Activated T-cell treated with anti-CD3 and anti-CD28 coated beads for 1 hour (primary cell): ENCODE results near the gene LEFTY2.
"Not testable (repeated sequence)": the region's sequence is repeated elsewhere in the genome, so short reads cannot be mapped to it uniquely, and the experiment has no call there.

Source experiments
- DNase-seq: peaks from one replicate; pipeline ENCODE4 v3.0.0-alpha.2; 2020; ENCODE audit warnings: low read depth

LEFTY2 gene

GRCh38 chr1:225953315-225953714 lies 12.3 kb upstream of the LEFTY2 start:
- DNase-seq, result no peak

GRCh38 chr1:225950905-225951497 lies 10.0 kb upstream of the LEFTY2 start:
- no peak for DNase-seq

GRCh38 chr1:225949041-225949440 lies 8.0 kb upstream of the LEFTY2 start:
- DNase-seq, result no peak

- no peak for DNase-seq
These were observed 5.8 kb upstream of the LEFTY2 start for GRCh38 chr1:225946803-225947202.

GRCh38 chr1:225946082-225946620 lies 5.1 kb upstream of the LEFTY2 start:
- DNase-seq, result no peak

DNA sequence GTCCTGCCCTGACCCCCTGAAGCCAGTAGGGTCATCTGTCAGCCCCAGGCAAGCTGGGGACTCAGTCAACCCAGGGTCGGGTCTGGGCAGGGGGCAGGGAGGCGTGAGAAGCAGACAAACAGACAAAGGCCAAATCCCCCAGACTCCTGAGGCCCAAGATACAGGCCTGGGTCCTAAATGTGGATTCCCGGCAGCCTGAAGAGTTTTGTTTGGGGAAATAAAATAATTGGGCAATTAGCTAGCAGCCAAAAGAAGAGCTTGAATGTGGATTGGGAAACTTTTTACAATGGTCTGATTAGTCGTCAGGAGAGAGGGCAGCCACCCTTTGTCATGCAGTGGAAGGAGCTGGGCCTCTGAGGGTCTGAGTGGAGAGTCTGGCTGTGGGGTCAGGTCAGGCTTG lies 4.5 kb upstream of the LEFTY2 start:
- DNase-seq, result no peak

GRCh38 chr1:225944951-225945350 lies 3.9 kb upstream of the LEFTY2 start:
- DNase-seq, result no peak

- DNase-seq, result no peak
These were observed 3.4 kb upstream of the LEFTY2 start for GRCh38 chr1:225944387-225944786.

GRCh38 chr1:225943582-225943981 lies 2.6 kb upstream of the LEFTY2 start:
- DNase-seq, result no peak

DNA sequence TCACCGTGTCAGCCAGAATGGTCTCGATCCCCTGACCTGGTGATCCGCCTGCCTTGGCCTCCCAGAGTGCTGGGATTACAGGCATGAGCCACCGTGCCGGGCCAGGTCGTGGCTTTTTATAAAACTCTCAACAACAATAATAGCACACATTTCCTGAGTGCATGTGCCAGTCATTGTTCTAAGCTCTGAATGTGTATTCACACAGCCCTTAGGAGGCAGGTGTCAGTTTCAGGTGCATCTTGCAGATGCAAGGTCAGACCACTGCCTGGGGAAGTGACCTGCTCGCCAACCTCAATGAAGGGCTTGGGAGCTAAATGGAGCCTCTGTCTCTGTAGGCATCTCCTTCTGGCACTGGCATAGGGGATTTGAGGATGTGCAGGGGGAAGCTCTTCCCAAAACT lies 1.6 kb upstream of the LEFTY2 start:
- DNase-seq, result no peak

DNA sequence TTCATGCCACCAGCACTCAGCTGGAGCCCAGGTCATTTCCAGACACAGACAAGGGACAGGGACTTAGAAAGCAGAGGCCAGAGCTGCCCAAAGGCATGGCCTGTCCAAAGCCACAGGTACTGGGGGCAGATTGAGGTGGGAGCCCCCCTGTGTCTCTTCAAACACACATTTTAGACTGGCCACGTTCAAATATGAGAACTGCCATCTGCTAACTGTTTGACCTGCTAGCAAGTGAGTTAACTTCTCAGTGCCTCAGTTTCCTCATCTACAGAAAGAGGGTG lies 862 bp upstream of the LEFTY2 start:
- DNase-seq, result no peak

GRCh38 chr1:225940385-225941151 lies 452 bp downstream of the LEFTY2 start:
- no peak for DNase-seq

DNA sequence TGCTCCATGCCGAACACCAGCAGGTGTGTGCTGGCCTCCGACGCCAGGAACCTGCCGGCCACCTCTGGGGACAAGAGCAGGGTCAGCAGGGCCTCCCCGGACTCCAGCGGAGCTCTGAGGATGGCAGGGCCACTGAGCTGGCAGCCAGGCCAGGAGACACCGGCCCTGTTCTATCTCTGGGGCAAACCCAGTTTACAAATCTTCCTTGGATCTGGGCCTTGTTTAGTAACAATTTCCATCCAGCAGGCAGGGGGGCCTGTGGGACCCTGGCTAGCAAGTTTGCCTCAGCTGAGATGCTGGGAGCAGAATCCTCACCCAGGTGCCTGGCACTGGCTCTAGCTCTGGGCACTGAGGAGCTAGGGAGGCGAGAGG lies 1.1 kb downstream of the LEFTY2 start:
- DNase-seq, result not testable (repeated sequence)

DNA sequence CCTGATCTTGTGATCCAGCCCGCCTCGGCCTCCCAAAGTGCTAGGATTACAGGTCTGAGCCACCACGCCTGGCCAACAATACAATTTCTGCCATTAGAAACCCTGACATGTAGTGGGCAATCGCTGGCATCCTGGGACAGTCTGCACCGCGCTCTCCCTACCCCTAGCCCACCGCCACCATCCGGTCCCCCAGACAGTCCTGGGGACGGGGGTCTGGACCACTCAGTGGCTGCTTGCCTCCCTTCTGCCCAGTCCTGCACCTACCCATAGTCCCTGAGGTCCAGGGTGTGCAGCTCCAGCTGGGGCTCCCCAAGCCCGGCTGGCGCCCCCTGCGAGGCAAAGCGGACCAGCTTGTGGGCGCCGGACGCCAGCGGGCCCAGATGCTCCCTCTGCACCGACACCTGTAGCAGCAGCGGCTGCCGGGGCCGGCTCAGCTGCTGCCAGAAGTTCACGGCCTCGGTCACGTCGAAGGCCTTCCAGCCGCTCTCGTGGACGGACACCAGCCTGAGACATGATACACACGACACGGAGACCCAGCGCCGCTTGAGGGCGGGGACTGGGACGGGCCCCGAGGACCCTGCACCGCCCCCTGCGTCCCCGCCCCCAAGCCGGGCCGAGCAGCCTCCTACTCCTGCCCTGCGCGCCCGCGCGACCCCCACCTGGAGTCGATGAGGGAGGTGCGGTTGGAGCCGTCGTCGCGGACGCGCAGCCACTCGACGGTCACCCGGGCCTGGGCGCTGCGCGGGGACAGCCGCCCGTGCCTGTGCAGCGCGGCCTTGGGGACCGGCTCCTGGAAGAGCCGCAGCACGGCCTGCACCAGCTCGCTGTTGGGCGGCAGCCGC lies 1.7 kb downstream of the LEFTY2 start:
- not testable (repeated sequence) for DNase-seq

GRCh38 chr1:225937048-225937968 lies 3.7 kb downstream of the LEFTY2 start:
- DNase-seq, result no peak

DNA sequence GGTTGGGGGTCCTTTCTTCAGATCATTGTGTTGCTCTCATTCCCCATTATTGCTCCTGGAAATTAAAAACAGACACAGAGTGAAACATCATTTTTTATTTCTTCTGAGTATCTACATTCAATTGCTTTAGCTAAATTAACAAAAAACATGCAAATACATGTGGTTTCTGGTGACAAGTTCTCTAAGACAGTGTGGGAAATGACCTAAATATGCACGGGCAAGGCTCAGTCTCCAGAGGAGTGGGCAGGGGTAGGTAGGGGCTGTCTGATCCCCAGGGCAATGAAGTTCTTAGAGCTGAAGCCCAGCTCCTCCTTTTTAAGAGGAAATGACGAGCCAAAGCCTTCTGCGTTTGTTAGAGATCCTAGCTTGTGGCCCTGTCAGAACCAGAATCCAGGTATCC lies 4.5 kb downstream of the LEFTY2 start:
- DNase-seq, result no peak

DNA sequence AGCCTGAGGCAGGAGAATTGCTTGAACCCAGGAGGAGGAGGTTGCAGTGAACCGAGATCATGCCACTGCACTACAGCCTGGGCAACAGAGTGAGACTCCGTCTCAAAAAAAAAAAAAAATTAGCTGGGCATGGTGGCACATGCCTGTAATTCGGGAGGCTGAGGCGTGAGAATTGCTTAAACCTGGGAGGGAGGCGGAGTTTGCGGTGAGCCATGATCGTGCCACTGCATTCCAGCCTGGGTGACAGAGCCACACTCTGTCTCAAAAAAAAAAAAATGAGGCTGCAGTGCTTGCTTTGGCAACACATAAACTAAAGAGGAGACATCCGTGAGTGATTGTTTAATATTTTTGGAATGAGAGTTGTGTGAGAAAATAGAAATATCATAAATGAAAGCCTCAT lies 4.9 kb downstream of the LEFTY2 start:
- not testable (repeated sequence) for DNase-seq

DNA sequence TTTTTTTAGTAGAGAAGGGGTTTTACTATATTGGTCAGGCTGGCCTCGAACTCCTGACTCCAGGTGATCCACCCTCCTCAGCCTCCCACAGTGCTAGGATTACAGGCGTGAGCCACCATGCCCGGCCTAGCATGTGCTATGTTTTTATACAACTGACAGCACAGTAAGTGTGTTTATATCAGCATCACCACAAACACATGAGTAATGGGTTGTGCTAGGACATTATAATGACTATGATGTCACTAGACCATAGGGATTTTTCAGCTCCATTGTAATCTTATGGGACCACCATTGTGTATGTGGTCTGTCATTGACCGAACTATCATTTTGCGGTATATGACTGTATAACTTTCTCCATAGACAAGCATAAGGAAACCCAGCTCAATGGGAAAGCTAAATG lies 6.3 kb downstream of the LEFTY2 start:
- no peak for DNase-seq

- DNase-seq, result no peak
These were observed 7.9 kb downstream of the LEFTY2 start for GRCh38 chr1:225933072-225933471.

DNA sequence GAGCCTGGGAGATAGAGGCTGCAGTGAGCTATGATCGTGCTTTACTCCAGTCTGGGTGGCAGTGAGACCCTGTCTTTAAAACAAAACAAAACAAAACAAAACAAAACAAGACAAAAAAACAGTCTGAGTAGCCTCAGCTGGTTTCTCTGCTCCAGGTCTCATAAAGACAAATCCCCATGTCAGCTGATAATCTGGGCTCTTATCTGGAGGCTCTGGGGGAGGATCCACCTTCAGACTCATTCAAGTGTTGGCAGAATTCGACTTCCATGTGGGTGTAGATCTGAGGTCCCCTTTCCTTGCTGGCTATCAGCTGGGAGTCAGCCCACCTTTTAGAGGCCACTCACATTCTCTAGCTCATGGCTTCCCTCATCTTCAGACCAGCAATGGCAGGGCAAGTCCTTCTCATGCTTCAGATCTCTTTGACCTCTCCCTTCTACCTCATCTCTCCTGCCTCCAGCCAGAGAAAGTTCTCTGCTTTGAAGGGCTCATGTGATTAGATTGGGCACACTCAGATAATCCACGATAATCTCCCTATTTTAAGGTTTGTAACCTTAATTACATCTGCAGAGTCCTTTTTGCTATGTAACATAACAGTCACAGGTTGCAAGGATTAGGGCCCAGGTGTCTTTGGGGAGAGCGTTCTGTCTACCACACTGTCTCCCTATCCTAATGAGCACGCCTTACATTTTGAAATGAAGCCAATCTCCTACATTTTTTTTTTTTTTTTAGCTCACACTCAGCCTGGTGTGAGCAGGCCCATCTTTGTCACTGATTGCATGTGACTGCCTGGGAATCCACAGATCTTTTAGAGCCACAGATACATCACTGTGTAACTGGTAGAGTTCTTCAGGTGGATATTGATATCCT lies 9.5 kb downstream of the LEFTY2 start:
- DNase-seq, result no peak

DNA sequence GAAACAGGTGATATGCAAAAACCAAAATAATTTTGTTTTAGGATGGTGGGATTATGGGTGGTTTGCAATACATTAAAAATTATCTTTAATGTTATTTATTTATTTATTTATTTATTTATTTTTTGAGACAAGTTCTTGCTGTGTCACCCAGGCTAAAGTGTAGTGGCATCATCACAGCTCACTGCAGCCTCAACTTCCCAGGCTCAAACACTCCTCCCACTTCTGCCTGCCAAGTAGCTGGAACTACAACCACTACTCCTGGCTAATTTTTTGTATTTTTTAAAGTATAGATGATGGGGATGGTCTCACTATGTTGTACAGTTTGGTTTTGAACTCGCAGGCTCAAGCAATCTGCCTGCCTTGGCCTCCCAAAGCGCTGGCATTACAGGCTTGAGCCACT lies 10.5 kb downstream of the LEFTY2 start:
- DNase-seq, result no peak
